Measurements from ENCODE around the gene ANKFN1.

GRCh38 chr17:56536766-56537165 is 383.5 kb downstream of the ANKFN1 start:
- TF ChIP-seq, protein P1, sequence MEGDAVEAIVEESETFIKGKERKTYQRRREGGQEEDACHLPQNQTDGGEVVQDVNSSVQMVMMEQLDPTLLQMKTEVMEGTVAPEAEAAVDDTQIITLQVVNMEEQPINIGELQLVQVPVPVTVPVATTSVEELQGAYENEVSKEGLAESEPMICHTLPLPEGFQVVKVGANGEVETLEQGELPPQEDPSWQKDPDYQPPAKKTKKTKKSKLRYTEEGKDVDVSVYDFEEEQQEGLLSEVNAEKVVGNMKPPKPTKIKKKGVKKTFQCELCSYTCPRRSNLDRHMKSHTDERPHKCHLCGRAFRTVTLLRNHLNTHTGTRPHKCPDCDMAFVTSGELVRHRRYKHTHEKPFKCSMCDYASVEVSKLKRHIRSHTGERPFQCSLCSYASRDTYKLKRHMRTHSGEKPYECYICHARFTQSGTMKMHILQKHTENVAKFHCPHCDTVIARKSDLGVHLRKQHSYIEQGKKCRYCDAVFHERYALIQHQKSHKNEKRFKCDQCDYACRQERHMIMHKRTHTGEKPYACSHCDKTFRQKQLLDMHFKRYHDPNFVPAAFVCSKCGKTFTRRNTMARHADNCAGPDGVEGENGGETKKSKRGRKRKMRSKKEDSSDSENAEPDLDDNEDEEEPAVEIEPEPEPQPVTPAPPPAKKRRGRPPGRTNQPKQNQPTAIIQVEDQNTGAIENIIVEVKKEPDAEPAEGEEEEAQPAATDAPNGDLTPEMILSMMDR (IDR thresholded peaks at IDR 0.05), result no peak
- TF ChIP-seq ZFX (IDR thresholded peaks at IDR 0.05; ENCODE audit: borderline replicate concordance), result no peak

Data from 22Rv1 (cell line).